Fibroblast of villous mesenchyme (primary cell): ENCODE data around the gene CARD8. TPM values are rescaled to one million over a fixed set of nuclear protein-coding genes. Genes with fewer than 3 reads are reported as not detected.

Source experiments
- DNase-seq: peaks from one replicate; pipeline ENCODE4 v3.0.0-alpha.2; 2010; ENCODE audit warnings: low read depth
- H3K4me3 ChIP-seq: 2 replicates; pipeline ENCODE4 v1.5.1; 2011; ENCODE audit warnings: low read depth, mild to moderate bottlenecking, low read length
- total RNA-seq: library from RNA; depleted of rRNA; stranded (reverse); fragments of >200 nt; gene quantifications from 2 replicates; pipeline ENCODE4 v1.2.3, GENCODE V29; 2012
- TF ChIP-seq, protein P1 (sequence below): IDR thresholded peaks from 2 replicates; pipeline ENCODE4 v1.5.1; 2012; ENCODE audit warnings: low read depth, mild to moderate bottlenecking, low read length; ENCODE audit not compliant: insufficient read depth

Gene CARD8, protein sequence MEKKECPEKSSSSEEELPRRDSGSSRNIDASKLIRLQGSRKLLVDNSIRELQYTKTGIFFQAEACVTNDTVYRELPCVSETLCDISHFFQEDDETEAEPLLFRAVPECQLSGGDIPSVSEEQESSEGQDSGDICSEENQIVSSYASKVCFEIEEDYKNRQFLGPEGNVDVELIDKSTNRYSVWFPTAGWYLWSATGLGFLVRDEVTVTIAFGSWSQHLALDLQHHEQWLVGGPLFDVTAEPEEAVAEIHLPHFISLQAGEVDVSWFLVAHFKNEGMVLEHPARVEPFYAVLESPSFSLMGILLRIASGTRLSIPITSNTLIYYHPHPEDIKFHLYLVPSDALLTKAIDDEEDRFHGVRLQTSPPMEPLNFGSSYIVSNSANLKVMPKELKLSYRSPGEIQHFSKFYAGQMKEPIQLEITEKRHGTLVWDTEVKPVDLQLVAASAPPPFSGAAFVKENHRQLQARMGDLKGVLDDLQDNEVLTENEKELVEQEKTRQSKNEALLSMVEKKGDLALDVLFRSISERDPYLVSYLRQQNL
- 11.9 and 21.2 TPM in 2 replicates for total RNA-seq

DNA sequence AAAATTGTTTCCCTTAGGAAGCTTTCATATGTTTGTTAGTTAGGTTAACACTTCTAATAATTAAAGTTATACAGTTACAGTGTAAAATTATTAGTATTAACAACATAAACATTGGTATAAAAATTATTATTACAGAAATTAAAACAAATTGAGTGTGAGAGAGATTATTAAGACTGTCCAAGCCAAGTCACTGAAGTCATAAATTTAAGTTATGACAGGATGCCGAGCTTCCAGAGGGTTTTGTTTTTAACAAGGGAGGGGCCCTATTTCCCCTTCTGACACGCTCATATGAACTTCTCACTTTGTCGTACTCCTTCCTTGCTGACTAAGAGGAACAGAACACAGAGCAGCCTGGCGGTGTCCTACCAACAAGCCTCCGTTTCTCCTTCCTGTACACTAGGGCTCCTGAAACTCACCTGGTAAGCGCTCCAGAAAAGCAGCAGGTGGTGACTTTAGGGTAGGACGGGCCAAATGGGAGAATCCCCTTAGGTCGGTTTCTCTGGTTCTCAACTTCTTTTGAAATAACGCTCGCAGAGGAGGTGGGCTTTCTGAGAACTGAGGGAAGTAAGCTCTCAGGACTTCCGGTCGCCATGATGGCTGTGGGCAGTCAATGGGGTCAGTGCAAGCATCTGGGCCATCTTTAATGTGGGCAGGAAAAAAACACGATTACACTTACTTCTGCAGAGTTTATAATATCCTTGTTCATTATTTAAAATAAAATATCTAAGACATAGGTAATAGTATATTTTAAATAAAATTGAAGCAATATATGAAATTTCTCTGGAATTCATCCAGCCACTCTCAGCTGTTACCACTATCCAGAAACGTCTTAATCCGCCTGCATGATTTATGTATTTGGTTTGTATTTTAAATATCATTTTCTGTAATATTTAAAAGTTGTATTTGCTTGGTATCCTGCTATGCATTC lies at the start of gene CARD8:
CARD8 (minus strand) TSS at position 537 of the 928 bp plus-strand sequence. CDS start 14,892 bp downstream, outside the sequence.
- peak within 1 kb of the TSS; percentile 84 for H3K4me3 ChIP-seq
- peak; percentile 92 for DNase-seq
- TF ChIP-seq, protein P1, sequence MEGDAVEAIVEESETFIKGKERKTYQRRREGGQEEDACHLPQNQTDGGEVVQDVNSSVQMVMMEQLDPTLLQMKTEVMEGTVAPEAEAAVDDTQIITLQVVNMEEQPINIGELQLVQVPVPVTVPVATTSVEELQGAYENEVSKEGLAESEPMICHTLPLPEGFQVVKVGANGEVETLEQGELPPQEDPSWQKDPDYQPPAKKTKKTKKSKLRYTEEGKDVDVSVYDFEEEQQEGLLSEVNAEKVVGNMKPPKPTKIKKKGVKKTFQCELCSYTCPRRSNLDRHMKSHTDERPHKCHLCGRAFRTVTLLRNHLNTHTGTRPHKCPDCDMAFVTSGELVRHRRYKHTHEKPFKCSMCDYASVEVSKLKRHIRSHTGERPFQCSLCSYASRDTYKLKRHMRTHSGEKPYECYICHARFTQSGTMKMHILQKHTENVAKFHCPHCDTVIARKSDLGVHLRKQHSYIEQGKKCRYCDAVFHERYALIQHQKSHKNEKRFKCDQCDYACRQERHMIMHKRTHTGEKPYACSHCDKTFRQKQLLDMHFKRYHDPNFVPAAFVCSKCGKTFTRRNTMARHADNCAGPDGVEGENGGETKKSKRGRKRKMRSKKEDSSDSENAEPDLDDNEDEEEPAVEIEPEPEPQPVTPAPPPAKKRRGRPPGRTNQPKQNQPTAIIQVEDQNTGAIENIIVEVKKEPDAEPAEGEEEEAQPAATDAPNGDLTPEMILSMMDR, result peak; percentile 11

DNA sequence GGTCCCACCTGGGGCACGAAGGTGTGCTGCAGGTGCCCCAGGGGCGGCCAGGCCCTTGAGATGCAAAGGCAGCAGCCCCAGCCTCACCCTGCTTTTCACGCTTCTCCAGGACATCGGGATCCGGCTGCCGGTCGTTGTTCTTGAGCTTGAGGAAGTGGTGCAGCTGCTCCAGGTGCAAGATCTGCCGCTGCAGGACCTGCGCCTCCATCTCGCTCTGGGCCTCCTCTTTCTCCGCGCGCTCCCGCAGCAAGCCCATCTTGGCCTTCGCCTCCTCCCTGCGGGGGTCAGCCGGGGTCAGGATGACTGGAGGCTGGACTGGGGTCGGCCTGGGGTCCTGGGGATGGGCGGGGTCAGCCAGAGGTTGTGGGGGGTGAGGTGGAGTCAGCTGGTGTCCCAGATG lies 48.2 kb upstream of the CARD8 start:
- TF ChIP-seq, protein P1, result no peak
- H3K4me3 ChIP-seq, result no peak overlapping the region
- DNase-seq, result no peak

DNA sequence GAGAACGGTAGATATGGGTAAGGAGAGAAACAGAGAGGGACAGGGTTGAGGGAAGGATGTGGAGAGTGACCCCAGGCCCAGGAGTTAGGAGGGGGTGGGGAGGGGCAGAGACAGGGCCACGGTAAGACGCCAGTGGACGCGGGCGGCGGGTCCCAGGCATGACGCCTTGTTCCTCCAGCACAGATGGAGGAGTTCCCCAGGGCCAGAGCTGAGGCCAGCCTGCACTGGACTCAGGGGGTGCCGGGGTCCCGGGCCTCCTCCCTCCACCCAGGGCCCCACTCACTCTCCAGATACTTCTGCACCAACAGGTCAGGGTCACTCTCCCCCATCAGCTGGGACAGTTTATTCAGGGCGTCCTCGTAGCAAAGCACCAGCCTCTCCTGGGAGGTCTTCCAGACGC lies 47.7 kb upstream of the CARD8 start:
- H3K4me3 ChIP-seq, result no peak overlapping the region
- TF ChIP-seq, protein P1, result no peak
- no peak for DNase-seq

DNA sequence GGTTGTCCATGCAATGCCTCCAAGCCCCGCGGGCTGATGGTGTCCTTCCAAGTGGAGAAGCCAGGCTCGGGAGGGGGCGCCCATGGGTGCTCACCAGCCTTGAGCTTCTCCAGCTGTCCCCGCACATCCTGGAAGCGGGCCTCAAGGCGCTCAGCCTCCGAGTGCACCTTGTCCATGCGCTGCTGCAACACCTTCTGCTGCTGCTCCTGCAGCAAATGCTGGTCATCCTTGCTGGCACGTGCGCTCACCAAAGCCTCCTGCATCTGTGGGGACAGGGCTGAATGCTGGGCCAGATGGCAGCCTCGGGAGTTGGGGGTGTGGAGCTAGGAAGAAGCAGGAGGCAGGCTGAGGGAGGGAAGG lies 46.9 kb upstream of the CARD8 start:
- no peak overlapping the region for H3K4me3 ChIP-seq
- DNase-seq, result no peak
- TF ChIP-seq, protein P1, result no peak

DNA sequence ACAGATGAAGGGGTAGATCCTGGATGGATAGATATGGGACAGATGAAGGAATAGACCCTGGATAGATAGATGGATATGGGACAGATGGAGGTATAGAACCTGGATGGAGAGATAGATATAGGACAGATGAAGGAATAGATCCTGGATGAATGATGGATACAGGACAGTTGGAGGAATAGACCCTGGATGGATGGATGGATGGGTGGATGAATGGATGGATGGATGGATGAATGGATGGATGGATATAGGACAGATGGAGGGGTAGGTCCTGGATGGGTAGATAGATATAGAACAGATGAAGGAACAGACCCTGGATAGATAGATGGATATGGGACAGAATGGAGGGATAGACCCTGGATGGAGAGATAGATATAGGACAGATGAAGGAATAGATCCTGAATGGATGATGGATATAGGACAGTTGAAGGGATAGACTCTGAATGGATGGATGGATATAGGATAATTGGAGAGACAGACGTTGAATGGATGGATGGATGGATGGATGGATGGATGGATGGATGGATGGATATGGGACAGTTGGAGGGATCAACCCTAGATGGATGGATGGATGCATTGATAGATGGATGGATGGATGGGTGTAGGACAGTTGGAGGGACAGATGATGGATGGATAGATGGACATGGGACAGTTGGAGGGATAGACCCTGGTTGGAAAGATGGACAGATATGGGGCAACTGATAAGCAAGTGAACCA lies 46.3 kb upstream of the CARD8 start:
- no peak overlapping the region for H3K4me3 ChIP-seq
- TF ChIP-seq, protein P1, result no peak
- DNase-seq, result no peak

DNA sequence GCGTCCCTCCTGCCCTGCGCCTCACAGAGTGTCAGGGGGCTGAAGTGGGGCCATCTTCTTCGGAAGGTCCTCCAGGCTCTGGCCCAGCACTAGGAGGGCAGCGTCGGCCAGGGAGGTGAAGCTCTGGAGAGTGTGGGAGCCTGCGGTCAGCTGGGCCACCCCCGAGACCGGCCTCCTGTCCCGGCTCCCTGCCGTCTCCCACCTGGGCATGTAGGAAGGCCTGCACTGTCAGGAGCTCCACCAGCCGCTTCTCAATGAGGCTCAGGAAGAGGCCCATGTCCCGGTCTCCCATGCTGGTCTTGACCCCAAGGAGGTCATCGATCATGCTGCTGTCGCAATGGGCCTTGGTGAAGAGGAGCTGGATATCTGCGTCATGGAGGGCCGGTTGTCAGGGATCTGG lies 42.3 kb upstream of the CARD8 start:
- DNase-seq, result no peak
- H3K4me3 ChIP-seq, result no peak overlapping the region
- TF ChIP-seq, protein P1, result no peak
